Measurements from ENCODE around the gene SEC24C.

GRCh38 chr10:73806176-73806950 is 62.2 kb downstream of the SEC24C start:
- no peak for TF ChIP-seq SPI1 (IDR thresholded peaks at IDR 0.05; ENCODE audit: low read depth, low read length)
- no peak for TF ChIP-seq POLR2A (IDR thresholded peaks at IDR 0.05; ENCODE audit: low read depth, low read length)
- no peak for TF ChIP-seq POLR2AphosphoS5 (IDR thresholded peaks at IDR 0.05; ENCODE audit: low read depth, low read length)
- no peak for TF ChIP-seq PAX5 (IDR thresholded peaks at IDR 0.05; ENCODE audit: insufficient read depth, low read length, severe bottlenecking)
- no peak for TF ChIP-seq TAF1 (IDR thresholded peaks at IDR 0.05; ENCODE audit: low read depth, low read length)
- no peak for TF ChIP-seq POU2F2 (IDR thresholded peaks at IDR 0.05; ENCODE audit: low read depth, low read length)

Data from GM12891 (cell line).